HFFc6 (cell line): ENCODE measurements around the gene TMCO4. TPM values are rescaled to one million over a fixed set of nuclear protein-coding genes. Genes with fewer than 3 reads are reported as not detected.
"Not testable (repeated sequence)": the region's sequence is repeated elsewhere in the genome, so short reads cannot be mapped to it uniquely, and the experiment has no call there.

Experiments
- DNase-seq: peaks from one replicate; pipeline ENCODE4 v3.0.0-alpha.2; 2018
- H3K27ac Mint-ChIP-seq: 2 replicates; pipeline ENCODE4 v1.8.0; 2020; ENCODE audit warnings: mild to moderate bottlenecking, mixed read lengths
- H3K27me3 Mint-ChIP-seq: 2 replicates; pipeline ENCODE4 v1.8.0; 2021; ENCODE audit warnings: mild to moderate bottlenecking, moderate library complexity, mixed read lengths; ENCODE audit not compliant: insufficient read depth
- H3K36me3 Mint-ChIP-seq: 2 replicates; pipeline ENCODE4 v1.8.0; 2021; ENCODE audit warnings: low read depth, mixed read lengths
- H3K4me1 Mint-ChIP-seq: 2 replicates; pipeline ENCODE4 v1.8.0; 2020; ENCODE audit warnings: low read depth, mixed read lengths
- H3K4me3 Mint-ChIP-seq: 2 replicates; pipeline ENCODE4 v1.8.0; 2020; ENCODE audit warnings: mild to moderate bottlenecking, moderate library complexity, mixed read lengths
- H3K9me3 Mint-ChIP-seq: 2 replicates; pipeline ENCODE4 v1.8.0; 2020; ENCODE audit warnings: mild to moderate bottlenecking, mixed read lengths
- CTCF ChIP-seq: fragments of 200-600 bp; sonication (generic); IDR thresholded peaks from 2 replicates; pipeline ENCODE4 v1.5.0; 2021; ENCODE audit warnings: antibody characterized with exemption, mild to moderate bottlenecking
- total RNA-seq, 6 experiments: library from RNA; stranded (reverse); fragmentation: NEBNext Ultra II Directional; extraction: Animal tissue kit (Norgen Biotek cat#: 25700); gene quantifications; 2 replicates in 1 of 6; 3 replicates in 5 of 6; pipeline ENCODE4 v1.2.3, GENCODE V29; 2021

Gene TMCO4
- total RNA-seq, 6 experiments from 2014 or later = 17.4 to 30.6 (median 27.8) TPM

GRCh38 chr1:19640363-19641316 lies 159.1 kb downstream of the TMCO4 start:
- Mint-ChIP-seq H3K27ac (no peak overlapping the region), H3K4me3 (no peak overlapping the region), H3K4me1 (peaks cover 29% of the 10 kb centered on the region), H3K36me3 (no peaks in the 10 kb centered on the region), H3K9me3 (no peaks in the 10 kb centered on the region), H3K27me3 (peaks cover 1% of the 10 kb centered on the region)
- TF ChIP-seq CTCF = no peak; the same call in 1 of the 2 replicates
- no peak for DNase-seq

- Mint-ChIP-seq H3K9me3 (no peaks in the 10 kb centered on the region), H3K36me3 (no peaks in the 10 kb centered on the region), H3K27me3 (peaks cover 1% of the 10 kb centered on the region), H3K4me1 (peaks cover 28% of the 10 kb centered on the region), H3K4me3 (no peak overlapping the region), H3K27ac (no peak overlapping the region)
- no peak for DNase-seq
- TF ChIP-seq CTCF = no peak
Observed at GRCh38 chr1:19639999-19640362, 159.7 kb downstream of the TMCO4 start.

GRCh38 chr1:19639228-19639627 lies 160.5 kb downstream of the TMCO4 start:
- not testable (repeated sequence) for DNase-seq, H3K27me3 Mint-ChIP-seq, H3K36me3 Mint-ChIP-seq, H3K27ac Mint-ChIP-seq, H3K9me3 Mint-ChIP-seq, H3K4me3 Mint-ChIP-seq
- H3K4me1 Mint-ChIP-seq = peaks cover 28% of the 10 kb centered on the region
- peak; percentile 32; the same call in 1 of the 2 replicates for TF ChIP-seq CTCF

- no peaks in the 10 kb centered on the region for H3K9me3 Mint-ChIP-seq
- no peak overlapping the region for H3K27ac Mint-ChIP-seq
- no peak for DNase-seq
- peaks cover 1% of the 10 kb centered on the region; the same call in 1 of the 2 replicates for H3K27me3 Mint-ChIP-seq
- H3K4me1 Mint-ChIP-seq = peaks cover 17% of the 10 kb centered on the region
- TF ChIP-seq CTCF = no peak
- H3K36me3 Mint-ChIP-seq = no peaks in the 10 kb centered on the region
- H3K4me3 Mint-ChIP-seq = no peak overlapping the region
Observed at GRCh38 chr1:19637606-19638005, 162.1 kb downstream of the TMCO4 start.

GRCh38 chr1:19636749-19637148 lies 163.0 kb downstream of the TMCO4 start:
- not testable (repeated sequence) for H3K4me3 Mint-ChIP-seq, H3K27me3 Mint-ChIP-seq, H3K36me3 Mint-ChIP-seq, H3K9me3 Mint-ChIP-seq, H3K27ac Mint-ChIP-seq, DNase-seq
- H3K4me1 Mint-ChIP-seq = peaks cover 17% of the 10 kb centered on the region

- Mint-ChIP-seq H3K36me3 (no peaks in the 10 kb centered on the region), H3K27ac (no peak overlapping the region), H3K4me1 (peaks cover 17% of the 10 kb centered on the region), H3K9me3 (no peaks in the 10 kb centered on the region), H3K4me3 (no peak overlapping the region), H3K27me3 (peaks cover 1% of the 10 kb centered on the region; the same call in 1 of the 2 replicates)
- TF ChIP-seq CTCF = no peak
- no peak for DNase-seq
Observed at GRCh38 chr1:19636065-19636464, 163.7 kb downstream of the TMCO4 start.
